ENCODE results near the gene TAF1C.

Gene TAF1C

GRCh38 chr16:84177741-84178073 lies 9.2 kb downstream of the TAF1C start:
- H3K36me3 ChIP-seq (ENCODE audit: insufficient read depth, low read length) = peaks cover 27% of the 10 kb centered on the region; the same call in 1 of the 2 replicates
- H3K9me2 ChIP-seq (replicated peaks; ENCODE audit: low read depth, low read length) = no peaks in the 10 kb centered on the region
- TF ChIP-seq EZH2phosphoT487 (IDR thresholded peaks at IDR 0.05; ENCODE audit: borderline replicate concordance) (no peak), CTCF (conservative IDR thresholded peaks at IDR 0.05; ENCODE audit: low read length) (no peak)

GRCh38 chr16:84176192-84177053 lies 10.4 kb downstream of the TAF1C start:
- H4K20me1 ChIP-seq (ENCODE audit: insufficient read depth, low read length, poor library complexity, severe bottlenecking) = no peaks in the 10 kb centered on the region
- H3K36me3 ChIP-seq (ENCODE audit: insufficient read depth, low read length) = peaks cover 17% of the 10 kb centered on the region; the same call in 1 of the 2 replicates
- TF ChIP-seq EZH2phosphoT487 (IDR thresholded peaks at IDR 0.05; ENCODE audit: borderline replicate concordance) = no peak
- no peak for TF ChIP-seq CTCF (conservative IDR thresholded peaks at IDR 0.05; ENCODE audit: low read length)

More at GRCh38 chr16:84177741-84178073, 9.2 kb downstream of the TAF1C start:
- no peaks in the 10 kb centered on the region for H3K27me3 ChIP-seq (ENCODE audit: insufficient read depth, low read length, poor library complexity, severe bottlenecking)
- H4K20me1 ChIP-seq (ENCODE audit: insufficient read depth, low read length, poor library complexity, severe bottlenecking) = no peaks in the 10 kb centered on the region
- no peak overlapping the region for H3K4me2 ChIP-seq (ENCODE audit: low read depth, low read length, poor library complexity, severe bottlenecking)
- H3K79me2 ChIP-seq (ENCODE audit: insufficient read depth, low read length) = peaks cover 5% of the 10 kb centered on the region; the same call in 1 of the 2 replicates
- H3K4me3 ChIP-seq (ENCODE audit: low read length, poor library complexity, severe bottlenecking) = no peak overlapping the region
- no peak overlapping the region for H2AFZ ChIP-seq (ENCODE audit: low read length)
- no peaks in the 10 kb centered on the region for H3K4me1 ChIP-seq (ENCODE audit: insufficient read depth, low read length, poor library complexity, severe bottlenecking)
- no peaks in the 10 kb centered on the region for H3K9me3 ChIP-seq (ENCODE audit: insufficient read depth, low read depth, low read length)
- no peaks in the 10 kb centered on the region for H3F3A ChIP-seq (ENCODE audit: low read depth)
- H3K9ac ChIP-seq (ENCODE audit: low read depth, low read length, poor library complexity, severe bottlenecking) = no peak overlapping the region

GRCh38 chr16:84175350-84176081 lies 11.3 kb downstream of the TAF1C start:
- Histone ChIP-seq H2AFZ (ENCODE audit: low read length) (no peak overlapping the region), H3K4me2 (ENCODE audit: low read depth, low read length, poor library complexity, severe bottlenecking) (no peak overlapping the region), H4K20me1 (ENCODE audit: insufficient read depth, low read length, poor library complexity, severe bottlenecking) (no peaks in the 10 kb centered on the region), H3K4me3 (ENCODE audit: low read length, poor library complexity, severe bottlenecking) (no peak overlapping the region), H3K79me2 (ENCODE audit: insufficient read depth, low read length) (no peaks in the 10 kb centered on the region), H3K36me3 (ENCODE audit: insufficient read depth, low read length) (peaks cover 12% of the 10 kb centered on the region; the same call in 1 of the 2 replicates), H3K27me3 (ENCODE audit: insufficient read depth, low read length, poor library complexity, severe bottlenecking) (no peaks in the 10 kb centered on the region), H3K4me1 (ENCODE audit: insufficient read depth, low read length, poor library complexity, severe bottlenecking) (no peaks in the 10 kb centered on the region), H3K9ac (ENCODE audit: low read depth, low read length, poor library complexity, severe bottlenecking) (no peak overlapping the region), H3K9me3 (ENCODE audit: insufficient read depth, low read depth, low read length) (no peaks in the 10 kb centered on the region), H3F3A (ENCODE audit: low read depth) (no peaks in the 10 kb centered on the region), H3K9me2 (replicated peaks; ENCODE audit: low read depth, low read length) (no peaks in the 10 kb centered on the region)
- no peak for TF ChIP-seq CTCF (conservative IDR thresholded peaks at IDR 0.05; ENCODE audit: low read length)
- TF ChIP-seq EZH2phosphoT487 (IDR thresholded peaks at IDR 0.05; ENCODE audit: borderline replicate concordance) = no peak

More at GRCh38 chr16:84176192-84177053, 10.4 kb downstream of the TAF1C start:
- Histone ChIP-seq H3K27me3 (ENCODE audit: insufficient read depth, low read length, poor library complexity, severe bottlenecking) (no peaks in the 10 kb centered on the region), H3K9me2 (replicated peaks; ENCODE audit: low read depth, low read length) (no peaks in the 10 kb centered on the region), H2AFZ (ENCODE audit: low read length) (no peak overlapping the region), H3K9me3 (ENCODE audit: insufficient read depth, low read depth, low read length) (no peaks in the 10 kb centered on the region), H3K9ac (ENCODE audit: low read depth, low read length, poor library complexity, severe bottlenecking) (no peak overlapping the region), H3K4me2 (ENCODE audit: low read depth, low read length, poor library complexity, severe bottlenecking) (no peak overlapping the region), H3F3A (ENCODE audit: low read depth) (no peaks in the 10 kb centered on the region), H3K79me2 (ENCODE audit: insufficient read depth, low read length) (no peaks in the 10 kb centered on the region), H3K4me3 (ENCODE audit: low read length, poor library complexity, severe bottlenecking) (no peak overlapping the region), H3K4me1 (ENCODE audit: insufficient read depth, low read length, poor library complexity, severe bottlenecking) (no peaks in the 10 kb centered on the region)
